Fibroblast of peridontal ligament (primary cell): ENCODE measurements around the gene PLEKHA7.

Experiments used
- DNase-seq: peaks from one replicate; pipeline ENCODE4 v3.0.0-alpha.2; 2010; ENCODE audit errors: extremely low read depth

PLEKHA7 gene

GRCh38 chr11:16738947-16739815 is 275.0 kb downstream of the PLEKHA7 start:
- DNase-seq, result peak; percentile 41

- DNase-seq, result peak; percentile 98
Measured at GRCh38 chr11:16738193-16738946, 275.8 kb downstream of the PLEKHA7 start, which contains the start of gene C11orf58. TSS of gene C11orf58 (plus strand) at chr11:16738647. CDS start at chr11:16738779, 132 bp downstream.

- no peak for DNase-seq
Measured at GRCh38 chr11:16737818-16738192, 276.4 kb downstream of the PLEKHA7 start.
